GM12872 (cell line): ENCODE results near the gene ATIC.

Experiments
- CTCF ChIP-seq: IDR thresholded peaks from 3 replicates; pipeline ENCODE4 v1.5.1; 2011; ENCODE audit warnings: low read depth, mild to moderate bottlenecking, low read length, moderate library complexity; ENCODE audit not compliant: insufficient read depth

The ATIC gene

DNA sequence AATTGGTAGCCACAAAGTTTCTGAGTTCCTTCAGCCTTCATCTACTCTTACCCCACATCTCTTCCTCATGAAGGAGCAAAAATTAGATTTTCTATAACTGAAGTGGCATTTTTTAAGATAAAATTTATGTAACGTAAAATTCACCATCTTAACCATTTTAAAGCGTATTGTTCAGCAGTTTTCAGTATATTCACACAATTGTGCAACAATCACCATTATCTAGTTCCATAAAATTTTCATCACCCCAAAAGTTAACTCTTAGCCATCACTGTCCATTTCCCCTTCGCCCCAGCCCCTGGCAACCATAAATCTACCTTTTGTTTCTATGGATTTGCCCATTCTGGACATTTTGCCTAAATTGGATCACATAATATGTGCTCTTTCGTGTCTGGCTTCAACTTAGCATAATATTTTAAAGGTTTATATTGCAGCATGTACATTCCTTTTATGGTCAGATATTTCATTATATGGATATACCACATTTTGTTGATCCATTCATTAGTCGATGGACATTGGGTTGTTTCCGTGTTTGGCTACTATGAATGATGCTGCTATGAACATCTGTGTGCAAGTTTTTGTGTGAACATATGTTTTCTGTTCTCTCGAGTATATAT lies 44.6 kb downstream of the ATIC start:
- no peak for TF ChIP-seq CTCF

- TF ChIP-seq CTCF: no peak
Observed at GRCh38 chr2:215356948-215357461, 45.1 kb downstream of the ATIC start.

DNA sequence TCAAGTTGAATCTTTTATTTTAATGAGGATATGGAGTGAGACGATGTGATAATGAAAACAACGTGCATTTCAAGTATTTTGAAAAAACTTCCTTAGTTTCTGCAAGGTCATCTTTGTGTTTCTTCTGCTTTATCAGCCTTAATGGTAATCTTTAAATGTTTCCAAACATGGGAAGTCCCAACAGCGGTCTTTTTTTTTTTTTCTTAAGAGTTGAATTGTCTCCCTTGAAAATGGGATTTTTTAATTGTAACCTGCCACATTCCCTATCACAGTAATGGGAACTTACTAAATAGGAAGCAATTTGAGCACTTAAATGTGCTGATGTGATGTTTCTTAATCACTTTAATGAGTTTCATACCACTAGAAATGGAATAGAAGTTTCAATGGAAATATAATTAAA lies 45.8 kb downstream of the ATIC start:
- no peak for TF ChIP-seq CTCF

DNA sequence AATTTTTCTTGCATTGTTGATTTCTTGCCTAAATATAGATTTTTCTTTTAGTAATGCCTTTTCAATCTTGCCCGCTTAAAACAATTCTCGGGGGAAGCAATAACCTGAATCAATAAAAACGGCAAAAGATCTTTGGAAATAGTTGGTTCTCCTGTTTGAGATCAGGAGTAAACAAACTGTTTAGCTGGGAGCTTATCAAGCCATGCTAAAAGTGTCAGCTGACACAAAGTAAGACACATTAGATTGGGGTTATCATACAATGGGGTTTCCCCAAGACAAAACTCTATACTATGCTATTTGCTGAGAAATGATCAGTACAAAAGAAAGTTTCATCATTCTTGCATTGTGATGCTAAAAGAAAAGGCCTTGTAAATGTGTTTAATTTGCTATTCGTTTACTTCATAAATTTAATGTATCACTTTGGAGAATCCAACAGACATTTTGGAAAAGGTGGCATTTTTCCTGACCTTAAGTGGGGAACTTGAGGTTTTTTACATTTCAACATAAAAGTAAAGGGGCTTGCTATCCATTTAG lies 46.5 kb downstream of the ATIC start:
- TF ChIP-seq CTCF: no peak

GRCh38 chr2:215358891-215359575 lies 47.2 kb downstream of the ATIC start:
- no peak for TF ChIP-seq CTCF

GRCh38 chr2:215359576-215359922 lies 47.7 kb downstream of the ATIC start:
- TF ChIP-seq CTCF: no peak

GRCh38 chr2:215360596-215360995 lies 48.7 kb downstream of the ATIC start:
- no peak for TF ChIP-seq CTCF
